Activated T-helper 1 cell treated with anti-CD3 and anti-CD28 coated beads, Interleukin-12 subunit alpha, Interleukin-12 subunit beta, Interleukin-2, Interleukin-4 antibody, amounts not matched to agents 30 ng/mL and 10 ng/mL and 1 ng/mL, durations not matched to agents 14 hours and 24 hours and 36 hours (primary cell): ENCODE results near the gene MYL12A. TPM values are rescaled to one million over a fixed set of nuclear protein-coding genes. Genes with fewer than 3 reads are reported as not detected.
A peak's percentile ranks its signal among the peaks of the same experiment; 100 is the strongest.

Experiments
- DNase-seq: peaks from one replicate; pipeline ENCODE4 v3.0.0; 2021; ENCODE audit warnings: low spot score
- H3K27ac Mint-ChIP-seq: one replicate; pipeline ENCODE4 v1.8.0; 2021; ENCODE audit warnings: mild to moderate bottlenecking, mixed read lengths
- H3K27me3 Mint-ChIP-seq: one replicate; pipeline ENCODE4 v1.8.0; 2022; ENCODE audit warnings: mild to moderate bottlenecking, moderate library complexity, mixed read lengths; ENCODE audit not compliant: insufficient read depth
- H3K36me3 Mint-ChIP-seq: one replicate; pipeline ENCODE4 v1.8.0; 2021; ENCODE audit warnings: low read depth, mixed read lengths
- H3K4me1 Mint-ChIP-seq: one replicate; pipeline ENCODE4 v1.8.0; 2021; ENCODE audit warnings: low read depth, mixed read lengths
- H3K4me3 Mint-ChIP-seq: one replicate; pipeline ENCODE4 v1.8.0; 2021; ENCODE audit warnings: mild to moderate bottlenecking, moderate library complexity, mixed read lengths
- H3K9me3 Mint-ChIP-seq: one replicate; pipeline ENCODE4 v1.8.0; 2021; ENCODE audit warnings: mixed read lengths
- intact Hi-C: fragments of 100-400 bp; cut with micrococcal nuclease; formaldehyde crosslinking; loops from one replicate; pipeline ENCODE4 v1.15.1; 2024
- total RNA-seq: library from RNA; stranded (reverse); gene quantifications from 2 replicates; pipeline ENCODE4 v1.2.3, GENCODE V29; 2022

MYL12A gene
- total RNA-seq, 1 donor from 2014 or later: 334 TPM

GRCh38 chr18:3283908-3284307, 36.3 kb downstream of the MYL12A start:
- DNase-seq: no peak
- H3K36me3 Mint-ChIP-seq: peaks cover 3% of the 10 kb centered on the region
- intact Hi-C loops: loop anchor here (5.0 to 10.0 kb wide), 2 partner anchors 488 to 591 kb away; no protein-coding TSS in a partner anchor
- no peaks in the 10 kb centered on the region for H3K9me3 Mint-ChIP-seq
- H3K27ac Mint-ChIP-seq: no peak overlapping the region
- H3K27me3 Mint-ChIP-seq: peaks cover 3% of the 10 kb centered on the region
- no peaks in the 10 kb centered on the region for H3K4me1 Mint-ChIP-seq
- no peak overlapping the region for H3K4me3 Mint-ChIP-seq

GRCh38 chr18:3284501-3284900, 36.9 kb downstream of the MYL12A start:
- Mint-ChIP-seq H3K4me1 (no peaks in the 10 kb centered on the region), H3K27me3 (peaks cover 3% of the 10 kb centered on the region)
- no peak for DNase-seq

GRCh38 chr18:3286159-3286558, 38.6 kb downstream of the MYL12A start:
- no peaks in the 10 kb centered on the region for H3K9me3 Mint-ChIP-seq
- no peak overlapping the region for H3K4me3 Mint-ChIP-seq
- intact Hi-C loops: loop anchor here (10.0 kb wide), 1 partner anchor 589 kb away; no protein-coding TSS in a partner anchor
- H3K27ac Mint-ChIP-seq: no peak overlapping the region
- H3K4me1 Mint-ChIP-seq: no peaks in the 10 kb centered on the region
- no peaks in the 10 kb centered on the region for H3K36me3 Mint-ChIP-seq
- no peak for DNase-seq
- H3K27me3 Mint-ChIP-seq: peaks cover 3% of the 10 kb centered on the region

More at GRCh38 chr18:3284501-3284900, 36.9 kb downstream of the MYL12A start:
- Mint-ChIP-seq H3K9me3 (no peaks in the 10 kb centered on the region), H3K27ac (no peak overlapping the region), H3K36me3 (no peaks in the 10 kb centered on the region), H3K4me3 (no peak overlapping the region)
- intact Hi-C loops: loop anchor here (5.0 to 10.0 kb wide), 2 partner anchors 488 to 590 kb away; no protein-coding TSS in a partner anchor

- Mint-ChIP-seq H3K9me3 (no peaks in the 10 kb centered on the region), H3K4me1 (peaks cover 15% of the 10 kb centered on the region), H3K27ac (no peak overlapping the region), H3K4me3 (no peak overlapping the region), H3K36me3 (no peaks in the 10 kb centered on the region), H3K27me3 (peaks cover 11% of the 10 kb centered on the region)
- no peak for DNase-seq
- intact Hi-C loops: no loop called here
These were observed 45.8 kb downstream of the MYL12A start for GRCh38 chr18:3293196-3293951.

GRCh38 chr18:3294435-3295080, 47.0 kb downstream of the MYL12A start:
- H3K4me1 Mint-ChIP-seq: peaks cover 15% of the 10 kb centered on the region
- no peaks in the 10 kb centered on the region for H3K9me3 Mint-ChIP-seq
- H3K36me3 Mint-ChIP-seq: no peaks in the 10 kb centered on the region
- DNase-seq: no peak
- intact Hi-C loops: loop anchor here (5.0 kb wide), 1 partner anchor 248 kb away; no protein-coding TSS in a partner anchor
- H3K4me3 Mint-ChIP-seq: no peak overlapping the region
- H3K27me3 Mint-ChIP-seq: peaks cover 19% of the 10 kb centered on the region
- H3K27ac Mint-ChIP-seq: no peak overlapping the region

- Mint-ChIP-seq H3K36me3 (no peaks in the 10 kb centered on the region), H3K27ac (peak overlapping the region; percentile 82), H3K4me3 (peak overlapping the region; percentile 91), H3K9me3 (no peaks in the 10 kb centered on the region), H3K27me3 (peaks cover 33% of the 10 kb centered on the region), H3K4me1 (peaks cover 15% of the 10 kb centered on the region)
- peak; percentile 89 for DNase-seq
- intact Hi-C loops: loop anchor here (1.0 to 5.0 kb wide), 10 partner anchors 8 to 369 kb away; partner anchors contain the start of genes MYL12A and MYL12B
These were observed 49.7 kb downstream of the MYL12A start for GRCh38 chr18:3297025-3297984.

GRCh38 chr18:3304832-3305231, 57.2 kb downstream of the MYL12A start:
- H3K4me3 Mint-ChIP-seq: no peak overlapping the region
- intact Hi-C loops: loop anchor here (1.0 to 2.0 kb wide), 5 partner anchors 8 to 289 kb away; partner anchors contain the start of gene MYL12B

GRCh38 chr18:3305354-3305762, 57.8 kb downstream of the MYL12A start:
- intact Hi-C loops: loop anchor here (1.0 to 2.0 kb wide), 5 partner anchors 8 to 289 kb away; partner anchors contain the start of gene MYL12B
- Mint-ChIP-seq H3K9me3 (no peaks in the 10 kb centered on the region), H3K36me3 (no peaks in the 10 kb centered on the region), H3K27me3 (peaks cover 17% of the 10 kb centered on the region), H3K4me3 (peak overlapping the region; percentile 3), H3K4me1 (peaks cover 23% of the 10 kb centered on the region), H3K27ac (peak overlapping the region; percentile 94)
- peak; percentile 44 for DNase-seq

More at GRCh38 chr18:3304832-3305231, 57.2 kb downstream of the MYL12A start:
- Mint-ChIP-seq H3K36me3 (no peaks in the 10 kb centered on the region), H3K9me3 (no peaks in the 10 kb centered on the region), H3K4me1 (peaks cover 23% of the 10 kb centered on the region), H3K27me3 (peaks cover 22% of the 10 kb centered on the region), H3K27ac (peak overlapping the region; percentile 94)
- DNase-seq: no peak

Other genes with a start within 250 kb of the MYL12A start
- gene LPIN2, start 234.7 kb upstream of the MYL12A start, total RNA-seq: 86.6 and 91.8 TPM in 2 replicates
- gene MYOM1, start 27.8 kb upstream of the MYL12A start, total RNA-seq: 0.22 and 1.4 TPM in 2 replicates
- 234 and 235 TPM in 2 replicates for gene MYL12B, start 14.3 kb downstream of the MYL12A start, total RNA-seq
- gene TGIF1, start 202.4 kb downstream of the MYL12A start, total RNA-seq: 47.7 and 52.1 TPM in 2 replicates